HepG2 (cell line): ENCODE measurements around the gene CNOT1.

Experiments
- BHLHE40 ChIP-seq: IDR thresholded peaks from 2 replicates; pipeline ENCODE4 v1.6.1; 2011; ENCODE audit warnings: low read length, improper control_type of control experiment
- HDAC2 ChIP-seq: sonication (generic); formaldehyde crosslinking; IDR thresholded peaks from 2 replicates; pipeline ENCODE4 v1.4.0; 2020; ENCODE audit warnings: missing genetic modification reagents
- HIVEP1 ChIP-seq: sonication (generic); formaldehyde crosslinking; IDR thresholded peaks from 2 replicates; pipeline ENCODE4 v1.4.0; 2020; ENCODE audit warnings: mild to moderate bottlenecking, missing genetic modification reagents
- RNF2 ChIP-seq: fragments of 450-650 bp; conservative IDR thresholded peaks from 2 replicates; pipeline ENCODE4 v1.6.1; 2016; ENCODE audit warnings: low read depth
- ZNF547 ChIP-seq: sonication (generic); formaldehyde crosslinking; IDR thresholded peaks from 2 replicates; pipeline ENCODE4 v1.5.1; 2020; ENCODE audit warnings: mild to moderate bottlenecking, missing genetic modification reagents
- ZNF737 ChIP-seq: sonication (generic); formaldehyde crosslinking; IDR thresholded peaks from 2 replicates; pipeline ENCODE4 v1.5.0; 2020; ENCODE audit warnings: missing genetic modification reagents, mild to moderate bottlenecking, borderline replicate concordance
- TF ChIP-seq, protein P1 (sequence below): sonication (generic); formaldehyde crosslinking; IDR thresholded peaks from 2 replicates; pipeline ENCODE4 v1.5.0; 2020; ENCODE audit warnings: mild to moderate bottlenecking, missing genetic modification reagents, moderate library complexity
- TF ChIP-seq, protein P2 (sequence below): sonication (generic); formaldehyde crosslinking; IDR thresholded peaks from 2 replicates; pipeline ENCODE4 v1.8.1; 2023; ENCODE audit warnings: mild to moderate bottlenecking, missing genetic modification reagents, borderline replicate concordance
- TF ChIP-seq, protein P3 (sequence below): sonication (generic); formaldehyde crosslinking; IDR thresholded peaks from 2 replicates; pipeline ENCODE4 v1.5.0; 2020; ENCODE audit warnings: missing genetic modification reagents
- TF ChIP-seq, protein P4 (sequence below): sonication (generic); formaldehyde crosslinking; IDR thresholded peaks from 2 replicates; pipeline ENCODE4 v1.4.0; 2020; ENCODE audit warnings: missing genetic modification reagents

DNA sequence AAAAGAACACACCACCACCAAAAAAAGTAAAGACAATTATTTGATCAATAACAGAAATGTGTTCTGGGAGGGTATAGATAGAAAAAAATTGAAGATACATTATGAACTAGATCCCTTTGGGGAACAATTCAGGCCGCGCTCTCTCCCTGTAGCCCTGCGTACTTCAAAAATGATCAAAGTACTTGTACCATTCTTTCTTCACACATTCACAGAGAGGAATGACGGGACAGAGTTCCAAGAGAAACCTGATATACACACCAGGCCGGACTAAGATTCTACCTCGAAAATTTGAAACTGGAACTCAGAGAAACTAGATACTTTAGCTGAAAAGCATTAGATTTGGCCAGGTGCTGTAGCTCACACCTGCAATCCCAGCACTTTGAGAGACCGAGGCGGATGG lies 50.0 kb downstream of the CNOT1 start:
- TF ChIP-seq, protein P1, sequence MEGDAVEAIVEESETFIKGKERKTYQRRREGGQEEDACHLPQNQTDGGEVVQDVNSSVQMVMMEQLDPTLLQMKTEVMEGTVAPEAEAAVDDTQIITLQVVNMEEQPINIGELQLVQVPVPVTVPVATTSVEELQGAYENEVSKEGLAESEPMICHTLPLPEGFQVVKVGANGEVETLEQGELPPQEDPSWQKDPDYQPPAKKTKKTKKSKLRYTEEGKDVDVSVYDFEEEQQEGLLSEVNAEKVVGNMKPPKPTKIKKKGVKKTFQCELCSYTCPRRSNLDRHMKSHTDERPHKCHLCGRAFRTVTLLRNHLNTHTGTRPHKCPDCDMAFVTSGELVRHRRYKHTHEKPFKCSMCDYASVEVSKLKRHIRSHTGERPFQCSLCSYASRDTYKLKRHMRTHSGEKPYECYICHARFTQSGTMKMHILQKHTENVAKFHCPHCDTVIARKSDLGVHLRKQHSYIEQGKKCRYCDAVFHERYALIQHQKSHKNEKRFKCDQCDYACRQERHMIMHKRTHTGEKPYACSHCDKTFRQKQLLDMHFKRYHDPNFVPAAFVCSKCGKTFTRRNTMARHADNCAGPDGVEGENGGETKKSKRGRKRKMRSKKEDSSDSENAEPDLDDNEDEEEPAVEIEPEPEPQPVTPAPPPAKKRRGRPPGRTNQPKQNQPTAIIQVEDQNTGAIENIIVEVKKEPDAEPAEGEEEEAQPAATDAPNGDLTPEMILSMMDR, result no peak
- no peak for TF ChIP-seq BHLHE40
- TF ChIP-seq, protein P2, sequence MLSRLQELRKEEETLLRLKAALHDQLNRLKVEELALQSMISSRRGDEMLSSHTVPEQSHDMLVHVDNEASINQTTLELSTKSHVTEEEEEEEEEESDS (CRISPR knock-in tag), result no peak
- no peak for TF ChIP-seq RNF2
- TF ChIP-seq, protein P3, sequence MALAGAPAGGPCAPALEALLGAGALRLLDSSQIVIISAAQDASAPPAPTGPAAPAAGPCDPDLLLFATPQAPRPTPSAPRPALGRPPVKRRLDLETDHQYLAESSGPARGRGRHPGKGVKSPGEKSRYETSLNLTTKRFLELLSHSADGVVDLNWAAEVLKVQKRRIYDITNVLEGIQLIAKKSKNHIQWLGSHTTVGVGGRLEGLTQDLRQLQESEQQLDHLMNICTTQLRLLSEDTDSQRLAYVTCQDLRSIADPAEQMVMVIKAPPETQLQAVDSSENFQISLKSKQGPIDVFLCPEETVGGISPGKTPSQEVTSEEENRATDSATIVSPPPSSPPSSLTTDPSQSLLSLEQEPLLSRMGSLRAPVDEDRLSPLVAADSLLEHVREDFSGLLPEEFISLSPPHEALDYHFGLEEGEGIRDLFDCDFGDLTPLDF (CRISPR knock-in tag), result no peak
- TF ChIP-seq ZNF737 (CRISPR knock-in tag), result no peak
- TF ChIP-seq HIVEP1, result no peak
- no peak for TF ChIP-seq HDAC2 (CRISPR knock-in tag)
- TF ChIP-seq, protein P4, sequence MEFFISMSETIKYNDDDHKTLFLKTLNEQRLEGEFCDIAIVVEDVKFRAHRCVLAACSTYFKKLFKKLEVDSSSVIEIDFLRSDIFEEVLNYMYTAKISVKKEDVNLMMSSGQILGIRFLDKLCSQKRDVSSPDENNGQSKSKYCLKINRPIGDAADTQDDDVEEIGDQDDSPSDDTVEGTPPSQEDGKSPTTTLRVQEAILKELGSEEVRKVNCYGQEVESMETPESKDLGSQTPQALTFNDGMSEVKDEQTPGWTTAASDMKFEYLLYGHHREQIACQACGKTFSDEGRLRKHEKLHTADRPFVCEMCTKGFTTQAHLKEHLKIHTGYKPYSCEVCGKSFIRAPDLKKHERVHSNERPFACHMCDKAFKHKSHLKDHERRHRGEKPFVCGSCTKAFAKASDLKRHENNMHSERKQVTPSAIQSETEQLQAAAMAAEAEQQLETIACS, result no peak
- TF ChIP-seq ZNF547 (CRISPR knock-in tag), result no peak
